Fibroblast of skin of left biceps (primary cell): ENCODE data around the gene BDKRB1.

Experiments
- DNase-seq, 2 experiments: peaks; one replicate each; pipeline ENCODE4 v3.0.0-alpha.2; 2013; ENCODE audit warnings: low read depth in 2 of 2

Gene BDKRB1

GRCh38 chr14:96255501-96256366 is at the start of gene BDKRB1:
BDKRB1 (plus strand) TSS chr14:96256210; CDS start chr14:96263683, 7,473 bp downstream.
- peak; percentile 75 to 76 for DNase-seq

GRCh38 chr14:96206461-96206860 is 49.5 kb upstream of the BDKRB1 start:
- DNase-seq = no peak

GRCh38 chr14:96207686-96208085 is 48.3 kb upstream of the BDKRB1 start:
- DNase-seq = no peak

GRCh38 chr14:96208739-96209138 is 47.3 kb upstream of the BDKRB1 start:
- no peak for DNase-seq

- DNase-seq = no peak
Observed at GRCh38 chr14:96212140-96212539, 43.9 kb upstream of the BDKRB1 start.

GRCh38 chr14:96212896-96213295 is 43.1 kb upstream of the BDKRB1 start:
- DNase-seq = no peak

GRCh38 chr14:96213871-96214465 is 42.0 kb upstream of the BDKRB1 start:
- no peak for DNase-seq

- DNase-seq = no peak
Observed at GRCh38 chr14:96214793-96215192, 41.2 kb upstream of the BDKRB1 start.

- no peak for DNase-seq
Observed at GRCh38 chr14:96215452-96216244, 40.4 kb upstream of the BDKRB1 start.

GRCh38 chr14:96216627-96217026 is 39.4 kb upstream of the BDKRB1 start:
- no peak for DNase-seq

GRCh38 chr14:96217376-96217913 is 38.6 kb upstream of the BDKRB1 start:
- no peak for DNase-seq

GRCh38 chr14:96221109-96221650 is 34.8 kb upstream of the BDKRB1 start:
- no peak for DNase-seq

- DNase-seq = no peak
Observed at GRCh38 chr14:96221841-96222240, 34.2 kb upstream of the BDKRB1 start.

- no peak for DNase-seq
Observed at GRCh38 chr14:96224480-96225096, 31.4 kb upstream of the BDKRB1 start.

GRCh38 chr14:96225213-96225612 is 30.8 kb upstream of the BDKRB1 start:
- no peak for DNase-seq

GRCh38 chr14:96225745-96226151 is 30.3 kb upstream of the BDKRB1 start:
- peak; percentile 26 to 34 for DNase-seq

GRCh38 chr14:96227428-96227827 is 28.6 kb upstream of the BDKRB1 start:
- no peak for DNase-seq

GRCh38 chr14:96229315-96229714 is 26.7 kb upstream of the BDKRB1 start:
- no peak for DNase-seq

GRCh38 chr14:96231056-96231455 is 25.0 kb upstream of the BDKRB1 start:
- DNase-seq = no peak

GRCh38 chr14:96231526-96232130 is 24.4 kb upstream of the BDKRB1 start:
- no peak for DNase-seq

GRCh38 chr14:96232506-96232905 is 23.5 kb upstream of the BDKRB1 start:
- no peak for DNase-seq
